Measurements from ENCODE around the gene KLF6. TPM values are rescaled to one million over a fixed set of nuclear protein-coding genes. Genes with fewer than 3 reads are reported as not detected.

The KLF6 gene
- total RNA-seq, 1 donor from 2014 or later = 151 TPM

DNA sequence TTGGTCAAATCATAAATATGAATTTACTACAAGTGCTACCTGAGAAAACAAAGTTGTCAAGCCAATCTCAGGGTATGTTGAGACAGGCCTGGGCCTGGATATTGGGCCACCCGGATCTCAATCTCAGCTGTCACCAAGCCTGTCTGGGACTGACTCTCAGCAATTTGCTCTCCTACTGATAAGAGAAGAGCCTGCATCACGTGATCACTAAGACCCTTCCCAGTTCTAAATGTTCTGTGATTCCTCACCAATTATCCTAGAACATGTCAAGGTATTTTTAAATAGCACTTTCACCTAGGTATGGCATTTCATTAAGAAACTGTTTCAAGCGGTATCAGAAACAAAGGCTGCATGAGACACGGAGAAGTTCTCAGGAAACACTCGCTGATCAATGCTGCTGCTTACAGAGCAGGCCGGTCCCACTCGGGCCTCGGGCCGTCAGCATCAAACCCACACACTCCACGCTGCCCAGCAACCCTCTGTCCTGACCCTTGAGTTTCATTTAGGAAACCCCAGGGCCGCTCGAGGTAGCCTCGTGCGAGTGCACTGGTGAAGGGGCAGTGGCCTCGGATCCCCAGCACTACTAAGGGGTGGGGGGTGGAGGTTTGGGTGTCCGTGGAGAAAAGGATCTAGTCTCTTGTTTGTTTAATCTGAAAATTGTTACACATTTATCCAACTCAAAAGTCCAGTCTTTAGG lies 4.1 kb downstream of the KLF6 start:
- Mint-ChIP-seq H3K36me3 (ENCODE audit: low read depth) (peaks cover 85% of the 10 kb centered on the region), H3K9me3 (no peaks in the 10 kb centered on the region), H3K27ac (peak overlapping the region; percentile 97), H3K4me3 (peak overlapping the region; percentile 91), H3K27me3 (no peaks in the 10 kb centered on the region), H3K4me1 (peaks cover 67% of the 10 kb centered on the region)
- DNase-seq = no peak
- intact Hi-C loops (cut with micrococcal nuclease) = loop anchor here (5.0 to 10.0 kb wide), 3 partner anchors 124 to 986 kb away; no protein-coding TSS in a partner anchor
- ChIA-PET POLR2A (interaction anchor here (1.0 to 6.8 kb wide), 4 partner anchors 20 to 296 kb away, joined by 3 to 191 read pairs (median 16); no protein-coding TSS in a partner anchor), CTCF (no interaction called here)
- no peak for ATAC-seq (ENCODE audit: low read depth)
- TF ChIP-seq, protein P1, sequence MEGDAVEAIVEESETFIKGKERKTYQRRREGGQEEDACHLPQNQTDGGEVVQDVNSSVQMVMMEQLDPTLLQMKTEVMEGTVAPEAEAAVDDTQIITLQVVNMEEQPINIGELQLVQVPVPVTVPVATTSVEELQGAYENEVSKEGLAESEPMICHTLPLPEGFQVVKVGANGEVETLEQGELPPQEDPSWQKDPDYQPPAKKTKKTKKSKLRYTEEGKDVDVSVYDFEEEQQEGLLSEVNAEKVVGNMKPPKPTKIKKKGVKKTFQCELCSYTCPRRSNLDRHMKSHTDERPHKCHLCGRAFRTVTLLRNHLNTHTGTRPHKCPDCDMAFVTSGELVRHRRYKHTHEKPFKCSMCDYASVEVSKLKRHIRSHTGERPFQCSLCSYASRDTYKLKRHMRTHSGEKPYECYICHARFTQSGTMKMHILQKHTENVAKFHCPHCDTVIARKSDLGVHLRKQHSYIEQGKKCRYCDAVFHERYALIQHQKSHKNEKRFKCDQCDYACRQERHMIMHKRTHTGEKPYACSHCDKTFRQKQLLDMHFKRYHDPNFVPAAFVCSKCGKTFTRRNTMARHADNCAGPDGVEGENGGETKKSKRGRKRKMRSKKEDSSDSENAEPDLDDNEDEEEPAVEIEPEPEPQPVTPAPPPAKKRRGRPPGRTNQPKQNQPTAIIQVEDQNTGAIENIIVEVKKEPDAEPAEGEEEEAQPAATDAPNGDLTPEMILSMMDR (IDR thresholded peaks at IDR 0.05) = no peak

DNA sequence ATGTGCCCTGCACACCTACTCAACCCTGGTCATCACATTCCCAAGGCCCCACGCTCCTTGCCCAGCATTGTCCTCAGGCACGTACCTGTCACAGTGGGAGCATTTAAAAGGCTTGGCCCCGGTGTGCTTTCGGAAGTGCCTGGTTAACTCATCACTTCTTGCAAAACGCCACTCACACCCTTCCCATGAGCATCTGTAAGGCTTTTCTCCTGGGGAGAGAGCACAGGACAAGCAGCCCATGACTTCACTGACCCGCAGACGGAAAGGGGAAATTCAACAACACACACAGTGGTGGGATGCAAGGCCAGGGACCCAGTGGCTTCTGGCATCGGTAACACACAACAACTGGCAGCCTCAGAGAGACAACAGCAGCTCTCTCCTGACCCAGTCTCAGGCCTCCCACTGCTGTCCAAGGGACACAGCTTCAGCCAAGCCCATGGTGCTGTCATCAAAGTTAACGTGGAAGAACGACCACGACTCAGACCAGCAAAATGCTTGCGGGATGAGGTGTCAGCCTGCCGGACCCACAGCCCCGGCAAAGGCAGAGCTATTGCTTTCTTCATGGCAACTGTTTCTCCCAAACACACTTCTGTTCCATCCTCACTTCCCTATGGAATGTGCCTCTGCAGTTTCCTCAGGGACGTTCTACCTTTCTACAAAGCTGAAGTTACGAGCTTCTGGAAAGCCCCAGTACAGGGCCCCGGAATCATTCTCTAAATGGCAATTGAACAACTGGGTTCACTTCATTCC lies 4.8 kb downstream of the KLF6 start:
- ATAC-seq (ENCODE audit: low read depth) = no peak
- ChIA-PET CTCF (no interaction called here), POLR2A (interaction anchor here (1.2 to 6.8 kb wide), 2 partner anchors 19 to 22 kb away, joined by 4 to 191 read pairs; no protein-coding TSS in a partner anchor)
- Mint-ChIP-seq H3K4me1 (peaks cover 70% of the 10 kb centered on the region), H3K27ac (peak overlapping the region; percentile 97), H3K9me3 (no peaks in the 10 kb centered on the region), H3K27me3 (no peaks in the 10 kb centered on the region), H3K36me3 (ENCODE audit: low read depth) (peaks cover 91% of the 10 kb centered on the region), H3K4me3 (peak overlapping the region; percentile 91)
- TF ChIP-seq, protein P1 (IDR thresholded peaks at IDR 0.05) = no peak
- intact Hi-C loops (cut with micrococcal nuclease) = loop anchor here (5.0 to 10.0 kb wide), 3 partner anchors 123 to 987 kb away; no protein-coding TSS in a partner anchor
- DNase-seq = no peak

DNA sequence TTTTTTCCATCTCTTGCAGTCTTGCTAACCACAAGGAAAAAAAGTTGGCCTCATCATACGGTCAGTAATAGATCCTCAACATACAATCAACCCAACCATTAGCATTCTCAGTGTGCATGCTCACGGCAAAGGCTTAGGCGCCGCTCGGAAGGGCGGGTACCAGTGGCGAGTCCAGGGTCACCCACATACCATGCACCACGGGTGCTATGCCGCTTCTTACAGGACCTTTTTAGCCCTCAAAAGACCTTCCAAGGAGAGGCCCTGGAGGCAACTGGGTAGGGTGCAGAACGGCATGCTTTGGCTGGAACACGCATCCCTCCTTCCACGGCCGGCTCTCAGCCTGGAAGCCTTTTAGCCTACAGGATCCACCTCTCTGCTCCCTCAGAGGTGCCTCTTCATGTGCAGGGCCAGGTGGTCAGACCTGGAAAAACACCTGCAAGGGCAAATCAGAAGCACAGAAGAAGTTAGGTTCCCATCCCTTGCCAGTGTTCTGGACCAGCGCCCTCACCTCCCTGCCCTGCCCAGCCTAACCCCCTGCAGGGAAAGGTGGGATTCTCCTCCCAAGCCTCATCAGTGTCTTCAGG lies 5.8 kb downstream of the KLF6 start:
- peaks cover 70% of the 10 kb centered on the region for H3K4me1 Mint-ChIP-seq
- H3K36me3 Mint-ChIP-seq (ENCODE audit: low read depth) = peaks cover 95% of the 10 kb centered on the region
- H3K9me3 Mint-ChIP-seq = no peaks in the 10 kb centered on the region
- ChIA-PET CTCF (interaction anchor here (0.9 kb wide), 1 partner anchor 112 kb away, joined by 3 read pairs; no protein-coding TSS in a partner anchor), POLR2A (interaction anchor here (0.7 to 1.3 kb wide), 3 partner anchors 14 to 73 kb away, joined by 3 to 5 read pairs (median 3); no protein-coding TSS in a partner anchor)
- TF ChIP-seq, protein P1 (IDR thresholded peaks at IDR 0.05) = no peak
- ATAC-seq (ENCODE audit: low read depth) (no peak), DNase-seq (no peak)
- H3K4me3 Mint-ChIP-seq = peak overlapping the region; percentile 15
- peak overlapping the region; percentile 36 for H3K27ac Mint-ChIP-seq
- intact Hi-C loops (cut with micrococcal nuclease) = no loop called here
- H3K27me3 Mint-ChIP-seq = no peaks in the 10 kb centered on the region

DNA sequence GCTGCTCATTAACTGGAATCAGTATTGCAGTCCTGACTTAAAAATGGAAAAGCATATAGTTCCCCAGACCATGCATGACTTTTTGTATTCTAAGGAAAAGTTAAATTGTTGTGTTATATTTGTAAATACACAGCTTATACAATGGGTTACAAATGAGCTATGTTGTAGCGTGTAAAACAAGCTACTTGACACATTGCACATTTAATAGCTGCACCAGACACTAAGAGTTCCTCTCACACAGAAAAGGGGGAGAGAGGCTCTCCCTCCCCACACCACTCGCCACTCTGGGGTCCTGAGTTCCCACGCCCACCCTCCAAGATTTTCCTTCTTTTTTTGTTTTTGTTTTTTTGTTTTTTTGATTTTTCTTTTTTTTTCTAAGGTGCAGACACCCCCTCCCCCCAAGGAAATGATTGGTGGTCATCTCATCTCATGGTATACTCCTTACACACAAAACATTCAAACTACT lies 6.3 kb downstream of the KLF6 start:
- ATAC-seq (ENCODE audit: low read depth) = no peak
- peaks cover 70% of the 10 kb centered on the region for H3K4me1 Mint-ChIP-seq
- no peaks in the 10 kb centered on the region for H3K27me3 Mint-ChIP-seq
- intact Hi-C loops (cut with micrococcal nuclease) = no loop called here
- H3K9me3 Mint-ChIP-seq = no peaks in the 10 kb centered on the region
- TF ChIP-seq, protein P1 (IDR thresholded peaks at IDR 0.05) = no peak
- DNase-seq = no peak
- H3K36me3 Mint-ChIP-seq (ENCODE audit: low read depth) = peaks cover 94% of the 10 kb centered on the region
- peak overlapping the region; percentile 36 for H3K27ac Mint-ChIP-seq
- H3K4me3 Mint-ChIP-seq = peak overlapping the region; percentile 15
- ChIA-PET CTCF (interaction anchor here (0.9 kb wide), 1 partner anchor 112 kb away, joined by 3 read pairs; no protein-coding TSS in a partner anchor), POLR2A (interaction anchor here (0.7 to 5.5 kb wide), 5 partner anchors 14 to 73 kb away, joined by 3 to 33 read pairs (median 3); no protein-coding TSS in a partner anchor)
